IMR-90 (cell line): Measurements from ENCODE around the gene IL23A. TPM values are rescaled to one million over a fixed set of nuclear protein-coding genes. Genes with fewer than 3 reads are reported as not detected.

Experiments used
- ATAC-seq: fragments of 200-7000 bp; cut with Tn5 transposase; 2 replicates; pipeline ENCODE4 v1.9.1; 2020; ENCODE audit warnings: low read depth, mild to moderate bottlenecking, moderate library complexity
- BruUV-seq: library from RNA; stranded (reverse); fragments of 400-500 nt; replicated peaks from 2 replicates; lab custom pipeline; 2021; lab: Mats Ljungman, UMichigan
- CTCF ChIA-PET: fragments of 300-600 bp; formaldehyde crosslinking; extraction: SDS; loops from one replicate; lab custom pipeline; 2021; ENCODE audit warnings: antibody characterized with exemption; lab: Yijun Ruan, JAX
- POLR2A ChIA-PET: fragments of 300-600 bp; sonication (Branson Sonifier 250); formaldehyde crosslinking; loops from one replicate; lab custom pipeline; 2022; ENCODE audit warnings: antibody characterized with exemption; ENCODE audit not compliant: unreplicated experiment; lab: Charles Lee
- DNase-seq: peaks from one replicate; pipeline ENCODE4 v3.0.0; 2013
- H2AFZ ChIP-seq: replicated peaks from 2 replicates; pipeline ENCODE3; 2013; ENCODE audit warnings: low read length, mild to moderate bottlenecking; ENCODE audit not compliant: poor library complexity
- H2AK5ac ChIP-seq: 2 replicates; pipeline ENCODE4 v1.6.1; 2013; ENCODE audit warnings: low read depth, low read length, inconsistent platforms
- H2AK9ac ChIP-seq: replicated peaks from 2 replicates; pipeline ENCODE3; 2013; ENCODE audit warnings: mild to moderate bottlenecking, low read depth, low read length, moderate library complexity; ENCODE audit not compliant: poor library complexity
- H2BK120ac ChIP-seq: 2 replicates; pipeline ENCODE4 v1.6.1; 2013; ENCODE audit warnings: low read depth, low read length, inconsistent platforms
- H2BK15ac ChIP-seq: 3 replicates; pipeline ENCODE4 v1.6.1; 2013; ENCODE audit warnings: low read depth, low read length, inconsistent platforms
- H2BK20ac ChIP-seq: 2 replicates; pipeline ENCODE4 v1.6.1; 2013; ENCODE audit warnings: low read depth, mild to moderate bottlenecking, inconsistent platforms, low read length, moderate library complexity
- H2BK5ac ChIP-seq: 2 replicates; pipeline ENCODE4 v1.6.1; 2013; ENCODE audit warnings: mild to moderate bottlenecking, low read depth, low read length, inconsistent platforms; ENCODE audit not compliant: poor library complexity, severe bottlenecking
- H3K14ac ChIP-seq: replicated peaks from 2 replicates; pipeline ENCODE4 v1.6.1; 2013; ENCODE audit warnings: low read depth, low read length, inconsistent platforms
- H3K18ac ChIP-seq: 2 replicates; pipeline ENCODE4 v1.6.1; 2013; ENCODE audit warnings: low read depth, low read length, control low read depth
- H3K23ac ChIP-seq: 2 replicates; pipeline ENCODE4 v1.6.1; 2013; ENCODE audit warnings: low read depth, low read length, inconsistent platforms
- H3K27ac ChIP-seq: 2 replicates; pipeline ENCODE4 v1.5.1; 2013; ENCODE audit warnings: mild to moderate bottlenecking, control low read depth, low read length; ENCODE audit not compliant: insufficient read depth
- H3K27me3 ChIP-seq: 2 replicates; pipeline ENCODE4 v1.6.1; 2013; ENCODE audit warnings: low read length; ENCODE audit not compliant: control insufficient read depth, insufficient read depth
- H3K36me3 ChIP-seq: 2 replicates; pipeline ENCODE4 v1.6.1; 2013; ENCODE audit warnings: low read length, mixed read lengths; ENCODE audit not compliant: control insufficient read depth, insufficient read depth
- H3K4ac ChIP-seq: 2 replicates; pipeline ENCODE4 v1.6.1; 2013; ENCODE audit warnings: low read depth, low read length, inconsistent platforms
- H3K4me1 ChIP-seq: 2 replicates; pipeline ENCODE4 v1.6.1; 2013; ENCODE audit warnings: low read length, mixed read lengths; ENCODE audit not compliant: control insufficient read depth, insufficient read depth
- H3K4me2 ChIP-seq: 2 replicates; pipeline ENCODE4 v1.6.1; 2013; ENCODE audit warnings: low read depth, mild to moderate bottlenecking, control low read depth, low read length, moderate library complexity
- H3K4me3 ChIP-seq: 2 replicates; pipeline ENCODE4 v1.5.1; 2013; ENCODE audit warnings: low read depth, mild to moderate bottlenecking, control low read depth, low read length, moderate library complexity; ENCODE audit not compliant: insufficient read depth
- H3K56ac ChIP-seq: 2 replicates; pipeline ENCODE4 v1.6.1; 2013; ENCODE audit warnings: low read length, inconsistent platforms; ENCODE audit not compliant: insufficient read depth; ENCODE audit errors: extremely low read depth
- H3K79me1 ChIP-seq, 2 experiments: 2 replicates each; pipeline ENCODE4 v1.6.1; 2013; ENCODE audit warnings: low read length in 2 of 2, inconsistent platforms in 1 of 2, low read depth in 1 of 2
- H3K9ac ChIP-seq: 2 replicates; pipeline ENCODE4 v1.6.1; 2013; ENCODE audit warnings: low read depth, low read length, control low read depth
- H3K9me1 ChIP-seq: 2 replicates; pipeline ENCODE4 v1.6.1; 2013; ENCODE audit warnings: low read length, inconsistent platforms; ENCODE audit not compliant: insufficient read depth
- H3K9me3 ChIP-seq: 2 replicates; pipeline ENCODE4 v1.6.1; 2013; ENCODE audit warnings: low read length; ENCODE audit not compliant: control insufficient read depth, insufficient read depth
- H4K20me1 ChIP-seq: 2 replicates; pipeline ENCODE4 v1.6.1; 2013; ENCODE audit warnings: low read length, inconsistent platforms; ENCODE audit not compliant: insufficient read depth
- H4K5ac ChIP-seq: 2 replicates; pipeline ENCODE4 v1.6.1; 2013; ENCODE audit warnings: mild to moderate bottlenecking, low read depth, low read length, control low read depth
- H4K8ac ChIP-seq, 2 experiments: 2 replicates each; pipeline ENCODE4 v1.6.1; 2013; ENCODE audit warnings: low read depth in 2 of 2, low read length in 2 of 2, control low read depth in 1 of 2, inconsistent platforms in 1 of 2
- H4K91ac ChIP-seq: 2 replicates; pipeline ENCODE4 v1.6.1; 2013; ENCODE audit warnings: low read depth, low read length, inconsistent platforms; ENCODE audit not compliant: insufficient read depth
- BHLHE40 ChIP-seq: fragments of 150-350 bp; IDR thresholded peaks from 2 replicates; pipeline ENCODE4 v1.6.1; 2016; ENCODE audit warnings: mild to moderate bottlenecking, low read depth, low read length
- CEBPB ChIP-seq: IDR thresholded peaks from 2 replicates; pipeline ENCODE4 v1.6.1; 2012; ENCODE audit warnings: low read depth, low read length, improper control_type of control experiment
- CHD1 ChIP-seq: IDR thresholded peaks from 2 replicates; pipeline ENCODE4 v1.6.1; 2012; ENCODE audit warnings: low read depth, low read length, improper control_type of control experiment
- FOS ChIP-seq: fragments of 150-350 bp; IDR thresholded peaks from 2 replicates; pipeline ENCODE4 v1.6.1; 2016; ENCODE audit warnings: low read depth, low read length
- MAFK ChIP-seq: IDR thresholded peaks from 2 replicates; pipeline ENCODE4 v1.6.1; 2012; ENCODE audit warnings: low read depth, low read length, improper control_type of control experiment
- MAZ ChIP-seq: IDR thresholded peaks from 2 replicates; pipeline ENCODE4 v1.6.1; 2012; ENCODE audit warnings: low read depth, mild to moderate bottlenecking, low read length, improper control_type of control experiment, moderate library complexity, borderline replicate concordance
- MXI1 ChIP-seq: IDR thresholded peaks from 2 replicates; pipeline ENCODE4 v1.6.1; 2012; ENCODE audit warnings: low read depth, mild to moderate bottlenecking, low read length, moderate library complexity, borderline replicate concordance
- NFE2L2 ChIP-seq: fragments of 150-350 bp; IDR thresholded peaks from 2 replicates; pipeline ENCODE4 v1.6.1; 2016; ENCODE audit warnings: low read depth, mild to moderate bottlenecking, low read length
- POLR2A ChIP-seq: IDR thresholded peaks from 2 replicates; pipeline ENCODE4 v1.6.1; 2012; ENCODE audit warnings: mild to moderate bottlenecking, low read depth, low read length
- RAD21 ChIP-seq: IDR thresholded peaks from 2 replicates; pipeline ENCODE4 v1.6.1; 2012; ENCODE audit warnings: low read length, improper control_type of control experiment
- RCOR1 ChIP-seq: IDR thresholded peaks from 2 replicates; pipeline ENCODE4 v1.6.1; 2012; ENCODE audit warnings: mild to moderate bottlenecking, low read length, improper control_type of control experiment; ENCODE audit not compliant: insufficient replicate concordance
- RFX5 ChIP-seq: IDR thresholded peaks from 2 replicates; pipeline ENCODE4 v1.8.0; 2012; ENCODE audit warnings: low read depth, mild to moderate bottlenecking, low read length, moderate library complexity
- SMC3 ChIP-seq: fragments of 150-350 bp; IDR thresholded peaks from 2 replicates; pipeline ENCODE4 v1.6.1; 2016; ENCODE audit warnings: low read depth, mild to moderate bottlenecking, antibody characterized with exemption, low read length, moderate library complexity
- WGBS, 2 experiments: methylation state at CpG; one replicate each; pipeline versions ENCODE4 v1.1.5 to v1.1.7; 2013; ENCODE audit warnings: missing lambda C conversion rate in 2 of 2; ENCODE audit not compliant: insufficient read length in 1 of 2; ENCODE audit errors: extremely low coverage in 2 of 2; 5-methylcytosine and 5-hydroxymethylcytosine counted together
- dilution Hi-C: fragments of 300-500 bp; cut with HindIII; formaldehyde crosslinking; loops from one replicate; pipeline ENCODE4 v1.14.3; 2018; ENCODE audit warnings: low sequenced_read_pairs; ENCODE audit not compliant: unreplicated experiment
- in situ Hi-C: fragments of 300-500 bp; cut with MboI; formaldehyde crosslinking; loops from 3 replicates; pipeline ENCODE4 v1.14.3; 2019; ENCODE audit warnings: low sequenced_read_pairs, inconsistent platforms, mixed read lengths
- intact Hi-C: fragments of 100-400 bp; cut with micrococcal nuclease; formaldehyde crosslinking; loops from 2 replicates; pipeline ENCODE4 v1.10.0; 2022
- polyA plus RNA-seq, 3 experiments: library from polyadenylated mRNA; depleted of rRNA; stranded (reverse); fragments of >200 nt; gene quantifications; 2 replicates each; pipeline ENCODE4 v1.2.3, GENCODE V29; 2012; ENCODE audit warnings: low replicate concordance in 1 of 3
- total RNA-seq: library from RNA; depleted of rRNA; stranded (reverse); fragments of >200 nt; gene quantifications from 2 replicates; pipeline ENCODE4 v1.2.3, GENCODE V29; 2012
- TF ChIP-seq, protein P1 (sequence below): fragments of 150-350 bp; IDR thresholded peaks from 2 replicates; pipeline ENCODE4 v1.6.1; 2017; ENCODE audit warnings: mild to moderate bottlenecking, antibody characterized with exemption, low read length, low read depth
- TF ChIP-seq, protein P2 (sequence below): fragments of 150-350 bp; IDR thresholded peaks from 2 replicates; pipeline ENCODE4 v1.6.1; 2016; ENCODE audit warnings: low read depth, mild to moderate bottlenecking, low read length, moderate library complexity, borderline replicate concordance
- TF ChIP-seq, protein P3 (sequence below): conservative IDR thresholded peaks from 2 replicates; pipeline ENCODE4 v1.5.1; 2012; ENCODE audit warnings: mild to moderate bottlenecking, low read depth, low read length, improper control_type of control experiment

Gene IL23A
- total and polyA plus RNA-seq, 2 of the 4 experiments (the other 2 are of a cell fraction), result 0.55 TPM; not detected in 1

DNA sequence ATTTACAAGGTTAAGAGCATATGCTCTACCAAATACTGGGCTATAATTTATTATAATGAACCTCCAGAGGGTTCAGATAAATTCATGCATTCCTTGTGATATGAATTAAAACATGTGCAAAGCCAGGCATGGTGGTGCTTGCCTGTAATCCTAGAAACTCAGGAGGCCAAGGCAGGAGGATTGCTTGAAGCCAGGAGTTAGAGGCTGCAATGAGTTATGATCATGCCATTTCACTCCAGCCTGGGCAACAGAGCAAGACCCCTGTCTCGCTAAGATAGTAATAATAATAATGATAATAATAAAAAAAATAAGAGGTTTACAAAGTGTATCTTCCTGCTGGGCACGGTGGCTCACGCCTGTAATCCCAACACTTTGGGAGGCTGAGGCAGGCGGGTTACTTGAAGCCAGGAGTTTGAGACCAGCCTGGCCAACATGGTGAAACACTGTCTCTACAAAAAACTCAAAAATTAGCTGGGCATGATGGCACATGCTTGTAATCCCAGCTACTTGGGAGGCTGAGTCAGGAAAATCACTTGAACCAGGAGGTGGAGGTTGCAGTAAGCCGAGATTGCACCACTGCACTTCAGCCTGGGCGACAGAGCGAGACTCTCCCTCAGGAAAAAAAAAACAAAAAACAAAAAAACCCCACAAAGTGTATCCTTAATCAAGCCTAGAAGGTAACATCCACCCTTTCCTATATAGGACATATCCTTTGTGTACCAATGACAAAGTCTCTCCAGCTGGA lies 31.3 kb upstream of the IL23A start:
- Histone ChIP-seq H2AK9ac (no peak overlapping the region), H3K27ac (no peak overlapping the region), H3K9me3 (no peaks in the 10 kb centered on the region), H2AK5ac (no peak overlapping the region), H4K20me1 (no peaks in the 10 kb centered on the region), H3K14ac (no peak overlapping the region), H3K79me1 (peaks cover 5 to 13% of the 10 kb centered on the region in 2 experiments), H2BK15ac (no peak overlapping the region), H2AFZ (no peak overlapping the region), H4K5ac (no peak overlapping the region), H3K9me1 (no peaks in the 10 kb centered on the region), H3K9ac (no peak overlapping the region), H4K8ac (no peak overlapping the region), H3K4me2 (no peak overlapping the region), H3K4me1 (no peaks in the 10 kb centered on the region), H3K36me3 (peaks cover 35% of the 10 kb centered on the region), H3K56ac (no peak overlapping the region), H2BK120ac (no peak overlapping the region), H4K91ac (no peak overlapping the region), H3K4me3 (no peak overlapping the region), H2BK5ac (no peak overlapping the region), H3K4ac (no peak overlapping the region), H3K18ac (no peak overlapping the region), H2BK20ac (no peak overlapping the region), H3K23ac (no peak overlapping the region), H3K27me3 (no peaks in the 10 kb centered on the region)
- POLR2A ChIA-PET, result no interaction called here
- ATAC-seq (no peak), DNase-seq (no peak)
- TF ChIP-seq SMC3, result no peak
- TF ChIP-seq FOS, result no peak
- TF ChIP-seq, protein P1, sequence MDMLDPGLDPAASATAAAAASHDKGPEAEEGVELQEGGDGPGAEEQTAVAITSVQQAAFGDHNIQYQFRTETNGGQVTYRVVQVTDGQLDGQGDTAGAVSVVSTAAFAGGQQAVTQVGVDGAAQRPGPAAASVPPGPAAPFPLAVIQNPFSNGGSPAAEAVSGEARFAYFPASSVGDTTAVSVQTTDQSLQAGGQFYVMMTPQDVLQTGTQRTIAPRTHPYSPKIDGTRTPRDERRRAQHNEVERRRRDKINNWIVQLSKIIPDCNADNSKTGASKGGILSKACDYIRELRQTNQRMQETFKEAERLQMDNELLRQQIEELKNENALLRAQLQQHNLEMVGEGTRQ, result no peak
- no peak for TF ChIP-seq RCOR1
- TF ChIP-seq MAZ, result no peak
- no peak for TF ChIP-seq MAFK
- no peak for TF ChIP-seq POLR2A
- TF ChIP-seq RAD21, result no peak
- TF ChIP-seq, protein P2, sequence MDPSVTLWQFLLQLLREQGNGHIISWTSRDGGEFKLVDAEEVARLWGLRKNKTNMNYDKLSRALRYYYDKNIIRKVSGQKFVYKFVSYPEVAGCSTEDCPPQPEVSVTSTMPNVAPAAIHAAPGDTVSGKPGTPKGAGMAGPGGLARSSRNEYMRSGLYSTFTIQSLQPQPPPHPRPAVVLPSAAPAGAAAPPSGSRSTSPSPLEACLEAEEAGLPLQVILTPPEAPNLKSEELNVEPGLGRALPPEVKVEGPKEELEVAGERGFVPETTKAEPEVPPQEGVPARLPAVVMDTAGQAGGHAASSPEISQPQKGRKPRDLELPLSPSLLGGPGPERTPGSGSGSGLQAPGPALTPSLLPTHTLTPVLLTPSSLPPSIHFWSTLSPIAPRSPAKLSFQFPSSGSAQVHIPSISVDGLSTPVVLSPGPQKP, result no peak
- TF ChIP-seq, protein P3, sequence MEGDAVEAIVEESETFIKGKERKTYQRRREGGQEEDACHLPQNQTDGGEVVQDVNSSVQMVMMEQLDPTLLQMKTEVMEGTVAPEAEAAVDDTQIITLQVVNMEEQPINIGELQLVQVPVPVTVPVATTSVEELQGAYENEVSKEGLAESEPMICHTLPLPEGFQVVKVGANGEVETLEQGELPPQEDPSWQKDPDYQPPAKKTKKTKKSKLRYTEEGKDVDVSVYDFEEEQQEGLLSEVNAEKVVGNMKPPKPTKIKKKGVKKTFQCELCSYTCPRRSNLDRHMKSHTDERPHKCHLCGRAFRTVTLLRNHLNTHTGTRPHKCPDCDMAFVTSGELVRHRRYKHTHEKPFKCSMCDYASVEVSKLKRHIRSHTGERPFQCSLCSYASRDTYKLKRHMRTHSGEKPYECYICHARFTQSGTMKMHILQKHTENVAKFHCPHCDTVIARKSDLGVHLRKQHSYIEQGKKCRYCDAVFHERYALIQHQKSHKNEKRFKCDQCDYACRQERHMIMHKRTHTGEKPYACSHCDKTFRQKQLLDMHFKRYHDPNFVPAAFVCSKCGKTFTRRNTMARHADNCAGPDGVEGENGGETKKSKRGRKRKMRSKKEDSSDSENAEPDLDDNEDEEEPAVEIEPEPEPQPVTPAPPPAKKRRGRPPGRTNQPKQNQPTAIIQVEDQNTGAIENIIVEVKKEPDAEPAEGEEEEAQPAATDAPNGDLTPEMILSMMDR, result no peak
- TF ChIP-seq NFE2L2, result no peak
- TF ChIP-seq RFX5, result no peak
- TF ChIP-seq CEBPB, result no peak
- no peak for TF ChIP-seq BHLHE40
- TF ChIP-seq CHD1, result no peak
- no peak for TF ChIP-seq MXI1
- BruUV-seq, result no TSS peak
- CTCF ChIA-PET, result interaction anchor here (0.5 kb wide), 1 partner anchor 16 kb away, joined by 4 read pairs; no protein-coding TSS in a partner anchor
- 94% methylated on average over 3 of the region's 7 CpGs; no CpG with 5 or more reads in 1 of the 2 experiments for WGBS, 2 experiments
- intact Hi-C loops (no loop called here), dilution Hi-C loops (no loop called here), in situ Hi-C loops (no loop called here)
